Colonic mucosa (tissue), 4 donors: ENCODE results near the gene SLA2. TPM values are rescaled to one million over a fixed set of nuclear protein-coding genes. Genes with fewer than 3 reads are reported as not detected.

Experiments used
- DNase-seq: peaks from one replicate; pipeline ENCODE4 v3.0.0-alpha.2; 2020
- H3K27ac ChIP-seq: fragments of 200-600 bp; one replicate; pipeline ENCODE4 v1.8.0; 2021
- H3K27me3 ChIP-seq: fragments of 200-600 bp; one replicate; pipeline ENCODE4 v1.8.0; 2021
- H3K36me3 ChIP-seq: fragments of 200-600 bp; one replicate; pipeline ENCODE4 v1.8.0; 2021
- H3K4me1 ChIP-seq: fragments of 200-600 bp; one replicate; pipeline ENCODE4 v1.8.0; 2021; ENCODE audit warnings: mild to moderate bottlenecking
- H3K4me3 ChIP-seq: fragments of 200-600 bp; one replicate; pipeline ENCODE4 v1.8.0; 2021
- H3K9ac ChIP-seq, 2 donors: one replicate each; pipeline ENCODE4 v1.7.0; 2013; ENCODE audit warnings: control low read depth in 2 of 2, low read depth in 2 of 2, low read length in 2 of 2
- H3K9me3 ChIP-seq: fragments of 200-600 bp; one replicate; pipeline ENCODE4 v1.8.0; 2021
- intact Hi-C: fragments of 100-400 bp; cut with DNase I; formaldehyde crosslinking; loops from one replicate; pipeline ENCODE4 v1.14.1; 2022
- total RNA-seq, 2 donors: library from RNA; stranded (reverse); fragmentation: NEBNext Ultra II Directional in 1 of 2; extraction: Animal tissue kit (Norgen Biotek cat#: 25700) in 1 of 2; gene quantifications; one replicate each; pipeline ENCODE4 v1.2.1, GENCODE V29; 2021
- TF ChIP-seq, protein P1 (sequence below): fragments of 200-600 bp; IDR thresholded peaks from one replicate; pipeline ENCODE4 v1.8.0; 2022; ENCODE audit warnings: antibody characterized with exemption, mild to moderate bottlenecking
- donor health status: healthy.
- donor health status: DM: no; HTN: no; CAD: no.
- donor health status: DM: no; HTN: no; CAD: no.

The SLA2 gene
- total RNA-seq, 2 donors from 2014 or later, result 0.58 to 0.59 TPM

DNA sequence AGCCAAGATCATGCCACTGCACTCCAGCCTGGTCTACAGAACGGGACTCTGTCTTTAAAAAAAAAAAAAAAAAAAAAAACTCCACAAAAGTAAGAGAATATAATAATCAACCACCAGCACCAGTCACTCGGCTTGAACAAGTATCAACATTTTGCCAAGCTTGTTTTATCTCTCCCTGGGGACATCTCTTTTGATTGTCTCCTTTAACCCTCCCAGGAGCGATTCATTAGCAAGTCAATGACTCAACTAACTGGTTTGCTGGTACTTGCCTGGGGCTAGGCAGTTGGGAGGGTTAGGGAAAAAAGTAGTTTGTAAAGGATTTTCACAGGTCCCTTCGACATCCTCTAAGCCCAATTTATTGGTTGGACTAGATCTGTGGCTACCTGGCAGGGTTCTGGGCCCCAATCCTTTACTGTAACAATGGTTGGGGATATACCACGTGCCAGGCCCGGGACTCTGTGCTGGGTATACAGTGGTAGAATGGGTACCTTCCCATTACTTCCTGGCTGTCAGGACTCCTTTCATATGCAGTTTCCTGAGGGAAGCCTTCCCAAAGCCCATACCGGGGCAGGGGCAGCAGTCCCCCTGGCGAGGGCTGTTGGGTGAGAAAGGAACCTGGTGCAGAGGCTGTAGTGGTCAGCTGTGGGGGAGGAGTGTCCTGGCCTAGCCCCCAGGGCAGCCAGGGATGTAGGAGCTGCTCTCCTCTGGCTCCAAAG lies 60.4 kb downstream of the SLA2 start:
- Histone ChIP-seq H3K9ac (no peak overlapping the region), H3K27ac (no peak overlapping the region), H3K9me3 (no peaks in the 10 kb centered on the region), H3K27me3 (no peaks in the 10 kb centered on the region), H3K36me3 (no peaks in the 10 kb centered on the region), H3K4me1 (no peaks in the 10 kb centered on the region), H3K4me3 (no peak overlapping the region)
- intact Hi-C loops, result no loop called here
- no peak for DNase-seq
- TF ChIP-seq, protein P1, sequence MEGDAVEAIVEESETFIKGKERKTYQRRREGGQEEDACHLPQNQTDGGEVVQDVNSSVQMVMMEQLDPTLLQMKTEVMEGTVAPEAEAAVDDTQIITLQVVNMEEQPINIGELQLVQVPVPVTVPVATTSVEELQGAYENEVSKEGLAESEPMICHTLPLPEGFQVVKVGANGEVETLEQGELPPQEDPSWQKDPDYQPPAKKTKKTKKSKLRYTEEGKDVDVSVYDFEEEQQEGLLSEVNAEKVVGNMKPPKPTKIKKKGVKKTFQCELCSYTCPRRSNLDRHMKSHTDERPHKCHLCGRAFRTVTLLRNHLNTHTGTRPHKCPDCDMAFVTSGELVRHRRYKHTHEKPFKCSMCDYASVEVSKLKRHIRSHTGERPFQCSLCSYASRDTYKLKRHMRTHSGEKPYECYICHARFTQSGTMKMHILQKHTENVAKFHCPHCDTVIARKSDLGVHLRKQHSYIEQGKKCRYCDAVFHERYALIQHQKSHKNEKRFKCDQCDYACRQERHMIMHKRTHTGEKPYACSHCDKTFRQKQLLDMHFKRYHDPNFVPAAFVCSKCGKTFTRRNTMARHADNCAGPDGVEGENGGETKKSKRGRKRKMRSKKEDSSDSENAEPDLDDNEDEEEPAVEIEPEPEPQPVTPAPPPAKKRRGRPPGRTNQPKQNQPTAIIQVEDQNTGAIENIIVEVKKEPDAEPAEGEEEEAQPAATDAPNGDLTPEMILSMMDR, result no peak

DNA sequence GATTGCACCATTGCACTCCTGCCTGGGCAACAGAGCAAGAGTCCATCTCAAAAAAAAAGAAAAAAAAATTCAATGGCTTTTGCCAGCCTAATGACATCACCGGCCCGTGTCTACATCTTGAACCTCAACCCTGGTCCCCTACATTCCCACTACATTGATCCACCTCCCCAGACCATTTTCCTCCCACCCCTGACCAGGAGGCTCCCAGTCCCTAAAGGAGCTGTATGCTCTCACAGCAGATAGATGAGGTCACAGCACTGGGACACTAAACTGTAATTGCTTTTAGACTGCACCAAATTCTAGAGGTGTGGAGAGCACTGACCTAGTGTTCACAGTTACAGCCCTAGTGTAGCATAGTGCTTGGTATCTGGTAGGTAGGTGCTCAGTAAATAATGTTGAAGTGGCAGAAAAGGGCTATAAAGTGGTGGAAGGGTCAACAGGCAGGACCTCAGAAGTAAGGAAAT lies 61.9 kb downstream of the SLA2 start:
- Histone ChIP-seq H3K9me3 (no peaks in the 10 kb centered on the region), H3K36me3 (no peaks in the 10 kb centered on the region), H3K27ac (no peak overlapping the region), H3K4me3 (no peak overlapping the region), H3K27me3 (no peaks in the 10 kb centered on the region), H3K9ac (no peak overlapping the region), H3K4me1 (no peaks in the 10 kb centered on the region)
- TF ChIP-seq, protein P1, result no peak
- intact Hi-C loops, result no loop called here
- DNase-seq, result no peak

DNA sequence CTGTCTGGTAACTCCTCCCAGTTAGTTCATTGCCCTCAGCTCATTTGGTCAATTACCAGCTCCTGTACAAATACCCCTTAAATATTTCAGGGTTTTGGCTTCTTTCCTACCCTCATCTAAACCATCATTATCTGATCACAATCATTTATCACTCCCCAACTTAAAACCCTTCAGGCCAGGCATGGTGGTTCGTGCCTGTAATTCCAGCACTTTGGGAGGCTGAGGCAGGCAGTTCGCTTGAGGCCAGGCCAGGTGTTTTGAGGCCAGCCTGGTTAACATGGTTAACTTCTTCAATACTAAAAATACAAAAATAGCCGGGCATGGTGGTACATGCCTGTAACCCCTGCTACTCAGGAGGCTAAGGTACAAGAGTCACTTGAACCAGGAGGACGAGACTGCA lies 63.2 kb downstream of the SLA2 start:
- no peaks in the 10 kb centered on the region for H3K9me3 ChIP-seq
- intact Hi-C loops, result no loop called here
- H3K4me3 ChIP-seq, result no peak overlapping the region
- no peaks in the 10 kb centered on the region for H3K27me3 ChIP-seq
- no peak overlapping the region for H3K9ac ChIP-seq
- DNase-seq, result no peak
- no peaks in the 10 kb centered on the region for H3K4me1 ChIP-seq
- H3K27ac ChIP-seq, result no peak overlapping the region
- TF ChIP-seq, protein P1, result no peak
- H3K36me3 ChIP-seq, result no peaks in the 10 kb centered on the region

DNA sequence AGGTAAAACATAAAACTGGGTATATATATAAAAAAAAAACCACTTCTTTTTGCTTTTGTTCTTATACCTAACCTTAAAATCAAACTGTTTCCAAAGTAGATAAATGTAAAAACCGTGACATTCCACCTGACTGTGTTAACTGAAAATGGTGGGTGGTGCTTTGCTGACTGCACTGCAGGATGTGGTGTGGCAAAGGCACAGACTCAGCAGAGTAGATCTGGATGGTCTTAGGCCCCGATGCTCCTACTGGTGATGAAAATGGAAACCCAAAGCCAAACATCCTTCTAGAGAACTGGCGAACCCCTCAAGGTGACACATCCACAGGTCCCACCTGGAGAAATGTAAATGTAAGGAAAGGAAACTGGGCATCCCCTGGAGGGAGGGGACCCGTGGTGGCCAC lies 63.7 kb downstream of the SLA2 start:
- intact Hi-C loops, result no loop called here
- TF ChIP-seq, protein P1, result no peak
- Histone ChIP-seq H3K9me3 (no peaks in the 10 kb centered on the region), H3K27ac (no peak overlapping the region), H3K4me1 (no peaks in the 10 kb centered on the region), H3K36me3 (no peaks in the 10 kb centered on the region), H3K27me3 (no peaks in the 10 kb centered on the region), H3K9ac (no peak overlapping the region), H3K4me3 (no peak overlapping the region)
- DNase-seq, result no peak

DNA sequence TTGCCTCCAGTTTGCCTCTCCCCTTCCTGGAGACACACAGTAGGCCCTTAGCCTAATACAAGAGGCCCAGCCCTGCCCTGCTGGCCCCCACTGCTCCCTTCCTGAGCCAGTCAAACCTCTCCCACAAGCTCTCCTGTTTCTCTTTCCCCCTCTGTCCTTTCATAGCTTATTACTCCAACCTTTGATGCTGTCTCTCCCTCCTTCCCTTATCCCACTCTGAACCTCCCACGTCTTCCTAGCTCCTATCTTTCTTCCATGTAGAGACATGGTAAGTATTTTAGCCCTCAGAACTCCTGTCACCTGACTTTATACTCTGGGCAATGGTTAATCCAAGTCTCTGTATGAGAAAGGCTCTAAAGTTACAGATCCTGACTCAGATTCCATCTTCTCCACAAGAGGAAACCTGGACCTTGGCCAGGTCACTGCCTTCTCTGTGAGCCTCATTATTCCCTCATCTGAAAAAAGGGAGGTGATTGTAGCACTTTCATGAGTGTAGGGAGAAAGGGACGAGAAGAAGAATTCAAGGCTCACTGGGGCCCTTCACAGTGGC lies 65.9 kb downstream of the SLA2 start:
- H3K27me3 ChIP-seq, result no peaks in the 10 kb centered on the region
- no peak overlapping the region for H3K27ac ChIP-seq
- DNase-seq, result no peak

More for the DNA sequence above, 65.9 kb downstream of the SLA2 start:
- no peak overlapping the region for H3K9ac ChIP-seq
- TF ChIP-seq, protein P1, result no peak
- intact Hi-C loops, result no loop called here
- H3K9me3 ChIP-seq, result no peaks in the 10 kb centered on the region
- no peak overlapping the region for H3K4me3 ChIP-seq
- H3K36me3 ChIP-seq, result no peaks in the 10 kb centered on the region
- no peaks in the 10 kb centered on the region for H3K4me1 ChIP-seq
